HL-60/S4 treated with phorbol 12-myristate 13-acetate at 8.2 ng/mL for 4 days and 3 days (cell line): Measurements from ENCODE around the gene COLEC11.
"Not testable (repeated sequence)": the region's sequence is repeated elsewhere in the genome, so short reads cannot be mapped to it uniquely, and the experiment has no call there.

Experiments used
- in situ Hi-C: fragments of 300-500 bp; cut with MboI; formaldehyde crosslinking; loops from 2 replicates; pipeline ENCODE4 v1.15.0; 2022; ENCODE audit warnings: low sequenced_read_pairs

COLEC11 gene

DNA sequence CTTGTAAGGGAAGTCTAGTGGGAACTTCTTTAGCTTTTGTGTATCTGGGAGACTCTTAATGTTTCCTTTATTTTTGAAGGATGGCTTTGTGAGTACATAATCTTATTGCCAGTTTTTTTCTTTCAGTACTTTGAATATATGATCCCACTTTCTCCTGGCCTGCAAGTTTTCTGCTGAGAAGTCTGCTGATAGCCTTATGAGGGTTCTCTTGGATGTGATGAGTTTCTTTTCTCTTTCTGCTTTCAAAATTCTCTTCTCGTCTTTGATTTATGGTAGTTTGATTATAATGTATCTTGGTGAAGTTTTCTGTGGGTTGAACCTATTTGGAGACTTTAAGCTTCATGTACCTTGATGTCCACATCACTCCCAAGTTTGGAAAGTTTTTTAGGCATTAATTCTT lies 28.1 kb downstream of the COLEC11 start:
- in situ Hi-C loops, result no loop called here

DNA sequence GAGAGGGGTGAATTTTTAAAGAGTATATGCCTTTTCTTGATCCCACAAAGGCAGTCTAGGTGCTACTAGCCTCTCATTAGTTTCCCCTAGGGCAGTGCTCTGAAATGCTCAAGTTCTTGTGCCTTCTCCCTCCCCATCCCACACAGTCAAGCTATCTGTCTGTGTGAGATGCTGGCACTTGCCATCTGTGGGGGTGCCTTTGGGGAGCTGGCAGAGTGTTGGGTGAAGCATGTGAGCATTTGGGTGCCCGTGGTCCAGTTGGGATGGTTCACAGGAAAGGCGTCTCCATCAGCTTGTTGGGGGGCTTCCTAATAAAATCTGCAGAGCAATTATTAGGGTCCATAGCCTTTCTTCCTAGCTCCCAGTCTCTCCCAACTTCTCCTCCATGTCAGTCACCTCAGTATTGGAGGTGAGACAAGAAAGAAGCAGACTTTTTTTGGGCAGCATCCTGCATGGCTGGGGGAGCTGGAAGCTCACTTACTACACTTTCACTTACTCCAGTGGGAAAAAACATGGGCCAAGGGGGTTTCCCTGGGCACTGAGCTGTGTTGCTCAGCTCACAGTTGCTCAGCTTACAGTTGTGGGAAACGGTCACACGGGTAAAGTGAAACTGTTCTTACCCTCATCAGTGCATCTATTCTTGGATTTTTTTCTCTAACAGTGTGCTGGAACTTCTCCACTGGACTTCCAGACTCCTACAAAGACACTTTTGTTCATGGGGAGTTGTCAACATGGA lies 29.3 kb downstream of the COLEC11 start:
- in situ Hi-C loops, result no loop called here

DNA sequence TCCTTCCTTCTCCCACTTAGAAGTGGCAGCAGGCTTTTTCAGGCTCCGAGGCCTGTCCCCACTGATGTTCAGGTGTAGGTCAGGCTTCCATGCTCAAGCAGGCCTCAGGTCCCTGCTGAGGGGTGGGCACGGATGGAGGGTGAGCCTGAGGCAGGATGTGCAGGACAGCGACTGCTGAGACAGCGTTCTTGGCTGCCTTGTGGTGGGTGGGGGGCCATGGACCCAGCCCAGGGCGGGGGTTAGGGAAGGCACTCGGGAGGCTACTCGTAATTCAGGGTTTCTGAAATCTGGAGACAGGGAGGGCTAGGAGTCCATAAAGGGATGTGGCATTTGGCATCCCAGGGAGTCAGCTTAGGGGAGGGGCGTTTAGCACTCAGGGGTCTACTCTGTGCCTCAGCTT lies 30.3 kb downstream of the COLEC11 start:
- in situ Hi-C loops, result no loop called here

DNA sequence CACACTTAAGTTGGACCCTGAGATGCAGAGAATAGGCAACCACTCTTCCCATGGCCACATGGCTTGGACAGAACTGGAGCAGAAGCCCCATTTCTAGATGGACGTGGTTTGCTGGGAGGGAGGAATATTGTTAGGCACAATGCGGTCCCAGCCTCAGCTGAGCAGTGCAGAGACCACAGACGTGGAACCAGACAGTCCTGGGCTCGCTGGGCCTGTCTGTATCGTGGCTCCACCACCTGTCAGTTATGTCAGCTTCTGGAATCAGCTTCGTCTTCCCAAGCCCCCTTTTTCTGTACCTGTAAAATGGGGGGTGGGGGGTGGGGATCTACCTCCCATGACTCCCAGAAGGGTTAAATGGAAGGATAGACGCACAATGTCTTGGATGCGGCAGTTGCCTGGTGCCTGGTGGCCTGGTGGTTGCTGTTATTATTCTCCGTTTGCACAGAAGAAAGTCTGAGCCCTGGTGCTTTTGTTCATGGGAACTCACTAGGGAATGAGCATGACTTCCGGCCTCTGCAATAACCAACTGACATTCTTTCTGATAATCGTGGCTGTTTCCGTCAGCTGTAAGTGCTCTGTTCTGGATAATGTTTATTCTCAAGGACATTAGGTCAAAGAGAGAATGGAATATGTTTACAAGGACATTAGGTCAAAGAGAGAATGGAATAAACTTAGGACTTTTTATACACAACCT lies 31.4 kb downstream of the COLEC11 start:
- in situ Hi-C loops, result no loop called here

DNA sequence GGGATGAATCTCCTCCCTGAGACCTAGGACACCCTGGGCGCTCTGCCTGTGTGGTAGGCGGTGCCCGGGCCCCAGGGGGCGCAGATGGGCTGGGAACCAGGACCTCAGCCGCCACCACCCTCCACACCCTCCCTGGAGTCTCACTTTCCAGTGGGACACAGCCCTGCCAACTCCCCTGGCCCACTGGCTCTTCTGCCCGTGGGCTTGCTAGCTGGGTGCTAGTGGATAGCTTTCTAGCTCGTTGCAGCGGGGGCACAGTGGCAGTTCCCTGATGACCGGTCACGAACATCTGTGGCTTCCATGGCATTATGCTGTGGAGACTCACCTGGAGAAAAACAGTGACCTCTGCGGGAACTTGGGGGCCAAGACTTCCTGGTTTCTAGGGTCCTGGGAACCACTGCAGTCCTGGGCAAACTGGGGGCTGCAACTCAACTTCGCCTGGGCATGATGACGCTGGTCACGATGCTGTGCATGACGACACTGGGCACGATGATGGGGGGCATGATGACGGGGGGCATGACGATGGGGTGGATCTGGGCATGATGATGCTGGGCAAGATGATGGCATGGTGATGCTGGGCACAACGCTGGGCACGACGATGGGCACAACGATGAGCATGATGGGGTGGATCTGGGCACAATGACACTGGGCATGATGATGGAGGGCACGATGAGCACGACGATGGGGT lies 32.0 kb downstream of the COLEC11 start:
- in situ Hi-C loops, result no loop called here

DNA sequence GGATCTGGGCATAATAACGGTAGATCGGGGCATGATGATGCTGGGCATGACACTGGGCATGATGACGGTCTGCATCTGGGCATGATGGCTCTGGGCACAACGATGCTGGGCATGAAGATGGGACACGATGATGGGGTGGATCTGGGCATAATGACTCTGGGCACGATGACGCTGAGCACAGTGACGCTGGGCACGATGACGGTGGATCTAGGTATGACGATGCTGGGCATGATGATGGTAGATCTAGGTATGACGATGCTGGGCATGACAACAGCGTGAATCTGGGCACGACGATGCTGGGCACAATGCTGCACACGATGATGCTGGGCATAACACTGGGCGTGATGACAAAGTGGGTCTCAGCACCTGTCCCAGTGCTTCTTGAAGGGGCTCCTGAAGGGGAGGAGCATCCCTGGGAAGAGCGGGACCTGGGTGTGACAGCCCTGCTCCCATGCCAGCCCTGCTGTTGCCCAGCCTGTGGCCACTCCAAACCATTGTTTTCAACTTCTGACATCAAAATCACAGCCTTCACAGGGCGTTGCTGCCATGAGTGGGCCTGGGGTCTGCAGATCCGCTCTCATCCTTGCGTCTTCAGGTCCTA lies 32.7 kb downstream of the COLEC11 start:
- in situ Hi-C loops, result no loop called here

DNA sequence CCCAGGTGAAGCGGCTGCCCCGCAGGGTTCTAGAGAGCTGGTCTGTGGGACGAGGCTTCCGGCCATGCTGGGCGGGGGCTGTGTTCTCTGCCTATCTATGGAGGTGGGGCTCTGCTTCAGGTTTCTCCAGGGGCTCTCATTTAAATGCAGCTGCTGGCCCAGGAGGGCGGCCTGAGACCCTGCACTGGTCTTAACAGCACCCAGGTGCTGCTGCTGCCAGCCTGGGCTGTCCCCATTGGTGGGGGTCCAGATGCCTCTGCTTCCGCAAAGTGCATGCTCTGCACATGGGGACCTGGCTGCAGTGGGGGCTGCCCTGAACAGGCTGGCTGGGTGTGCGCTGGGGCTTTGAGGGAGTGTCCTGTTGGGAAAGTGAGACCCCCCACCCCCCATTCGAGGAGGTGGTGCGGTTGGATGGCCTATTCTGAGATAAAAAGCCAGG lies 33.3 kb downstream of the COLEC11 start:
- in situ Hi-C loops, result no loop called here

DNA sequence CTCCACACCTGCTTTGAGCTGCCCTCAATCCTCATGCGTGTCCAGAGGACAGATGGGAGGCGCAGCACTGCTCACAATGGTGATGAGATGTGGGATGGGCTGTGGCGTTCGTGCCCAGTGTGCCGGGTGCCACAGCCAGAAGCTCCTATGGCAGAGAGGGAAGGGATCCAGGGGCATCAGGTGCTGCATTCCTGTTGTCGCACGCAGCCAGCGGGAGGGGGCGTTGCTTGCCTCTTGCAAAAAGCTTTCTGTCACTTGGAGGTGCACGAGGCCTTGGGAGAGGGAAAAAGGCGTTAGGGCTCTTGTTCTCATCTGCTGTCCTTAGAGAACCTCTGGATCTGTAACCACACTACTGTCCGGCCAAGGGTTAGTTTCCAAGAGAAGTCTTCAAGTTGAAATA lies 33.9 kb downstream of the COLEC11 start:
- in situ Hi-C loops, result no loop called here

DNA sequence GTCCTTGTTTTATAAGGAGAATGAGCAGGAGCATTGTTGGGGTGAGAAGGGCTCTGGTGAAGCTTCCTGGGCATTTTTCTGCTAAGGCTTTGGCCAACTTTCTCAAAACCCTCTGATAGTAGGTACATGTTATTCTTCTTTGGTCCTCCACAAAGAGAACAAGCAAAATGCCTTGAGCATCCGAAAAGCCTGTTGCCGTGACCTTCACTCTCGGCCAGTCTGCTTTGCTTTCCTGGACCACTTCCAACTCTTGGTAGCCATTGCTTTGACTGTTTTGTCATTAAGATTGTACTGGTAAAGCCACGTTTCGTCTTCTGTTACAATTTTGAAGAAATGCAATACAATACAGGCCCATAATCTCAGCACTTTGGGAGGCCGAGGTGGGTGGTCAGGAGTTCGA lies 35.7 kb downstream of the COLEC11 start:
- in situ Hi-C loops, result no loop called here

DNA sequence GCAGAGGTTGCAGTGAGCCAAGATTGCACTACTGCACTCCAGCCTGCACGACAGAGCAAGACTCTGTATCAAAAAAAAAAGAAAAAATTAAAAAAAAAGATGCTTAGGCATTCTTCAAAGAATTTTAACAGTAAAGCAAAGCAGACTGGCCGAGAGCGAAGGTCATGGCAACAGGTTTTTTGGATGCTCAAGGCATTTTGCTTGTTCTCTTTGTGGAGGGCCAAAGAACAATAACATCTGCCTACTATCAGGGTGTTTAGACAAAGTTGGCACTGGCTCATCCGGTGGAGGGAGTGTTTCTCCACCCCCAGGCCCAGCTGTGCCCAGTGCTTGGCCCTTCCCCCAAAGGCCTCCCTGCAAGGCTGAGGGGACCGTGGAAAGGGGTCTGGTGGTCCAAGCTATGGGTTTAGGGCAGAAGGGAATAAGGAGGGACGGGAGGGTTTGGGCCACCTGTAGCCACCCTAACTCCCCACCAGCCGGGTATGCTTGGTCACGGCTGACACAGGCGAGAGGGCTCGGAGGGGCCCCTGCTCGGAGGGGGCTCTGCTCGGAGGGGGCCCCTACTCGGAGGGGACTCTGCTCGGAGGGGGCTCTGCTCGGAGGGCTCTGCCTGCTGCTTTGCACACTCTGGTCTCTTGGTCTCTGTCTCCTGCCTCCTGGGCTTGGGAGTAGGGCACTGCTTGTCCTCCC lies 36.4 kb downstream of the COLEC11 start:
- in situ Hi-C loops, result no loop called here

DNA sequence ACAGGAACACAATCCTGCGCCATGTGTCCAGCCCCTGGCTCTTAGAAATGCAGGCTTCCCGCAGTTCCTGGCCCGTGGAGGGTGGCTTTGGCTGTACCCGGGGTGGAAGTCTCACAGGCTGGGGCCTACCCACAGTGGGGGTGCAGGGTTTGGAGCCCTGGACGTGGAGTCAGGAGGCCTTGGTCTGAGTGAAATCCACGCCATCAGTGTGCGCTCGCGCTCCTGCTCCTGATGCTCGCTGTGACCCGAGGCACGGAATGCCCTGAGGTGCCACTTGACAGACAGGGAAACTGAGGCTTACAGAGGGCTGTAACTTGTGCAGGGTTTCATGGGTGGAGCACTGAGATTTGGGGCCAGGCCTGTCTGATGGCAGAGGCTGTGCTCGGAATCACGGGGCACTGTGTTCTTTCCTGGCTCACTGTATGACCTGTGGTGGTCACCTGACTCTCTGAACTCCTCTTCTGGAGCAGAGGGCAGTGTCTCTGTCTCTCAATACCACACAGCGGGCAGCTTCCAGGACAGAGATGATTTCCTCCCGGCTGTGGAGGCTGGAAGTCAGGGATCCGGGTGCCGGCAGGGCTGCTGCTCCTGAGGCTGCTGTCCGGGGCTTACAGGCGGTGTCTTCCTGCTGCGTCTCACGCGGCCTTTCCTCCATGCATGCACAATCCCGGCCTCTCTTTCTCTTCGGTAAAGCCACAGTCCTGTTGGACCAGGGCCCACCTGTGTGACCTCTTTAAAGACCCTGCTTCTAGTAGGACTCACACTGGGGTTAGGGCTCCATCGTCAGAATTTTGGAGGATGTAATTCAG lies 37.1 kb downstream of the COLEC11 start:
- in situ Hi-C loops, result no loop called here

DNA sequence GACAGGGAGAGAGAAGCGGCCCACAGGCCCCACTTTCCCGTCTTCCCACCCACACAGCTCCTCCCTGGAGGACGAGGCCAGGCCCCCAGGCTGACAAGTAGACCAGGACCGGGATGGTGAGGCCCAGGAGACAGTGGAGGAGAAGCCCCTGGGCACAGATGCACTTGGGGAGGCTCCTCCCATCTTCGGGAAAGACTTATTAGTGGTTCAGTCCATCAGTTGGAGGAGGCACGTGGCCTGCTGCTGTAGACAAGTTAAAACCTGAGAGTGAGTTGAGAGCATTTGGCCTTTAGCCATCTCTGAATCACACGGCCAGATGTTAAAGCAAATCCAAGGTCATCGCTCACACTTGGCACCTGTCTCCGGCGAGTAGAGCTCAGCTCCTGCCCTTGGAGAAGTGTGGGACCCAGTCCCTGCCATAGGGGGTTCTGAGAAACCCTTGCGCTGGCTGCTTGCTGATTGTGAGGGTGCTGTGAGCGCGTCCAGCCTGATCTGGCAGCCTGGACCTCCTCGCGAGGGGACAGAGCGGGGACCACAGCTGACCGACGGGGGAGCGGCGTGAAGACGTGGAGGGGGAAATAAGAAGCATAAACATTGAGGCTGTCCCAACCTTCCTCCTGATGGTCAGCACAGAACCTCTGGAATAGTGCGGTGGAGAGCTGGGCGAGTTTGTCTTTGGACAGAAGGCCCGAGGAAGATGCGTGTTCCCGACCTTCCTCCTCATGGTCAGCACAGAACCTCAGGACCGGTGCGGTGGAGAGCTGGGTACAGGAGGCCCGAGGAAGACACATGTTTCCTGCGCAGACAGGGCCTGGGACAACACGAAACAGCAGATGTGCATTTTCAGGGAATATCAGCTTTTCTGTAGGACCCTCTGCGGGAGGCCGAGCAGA lies 38.4 kb downstream of the COLEC11 start:
- in situ Hi-C loops, result no loop called here

DNA sequence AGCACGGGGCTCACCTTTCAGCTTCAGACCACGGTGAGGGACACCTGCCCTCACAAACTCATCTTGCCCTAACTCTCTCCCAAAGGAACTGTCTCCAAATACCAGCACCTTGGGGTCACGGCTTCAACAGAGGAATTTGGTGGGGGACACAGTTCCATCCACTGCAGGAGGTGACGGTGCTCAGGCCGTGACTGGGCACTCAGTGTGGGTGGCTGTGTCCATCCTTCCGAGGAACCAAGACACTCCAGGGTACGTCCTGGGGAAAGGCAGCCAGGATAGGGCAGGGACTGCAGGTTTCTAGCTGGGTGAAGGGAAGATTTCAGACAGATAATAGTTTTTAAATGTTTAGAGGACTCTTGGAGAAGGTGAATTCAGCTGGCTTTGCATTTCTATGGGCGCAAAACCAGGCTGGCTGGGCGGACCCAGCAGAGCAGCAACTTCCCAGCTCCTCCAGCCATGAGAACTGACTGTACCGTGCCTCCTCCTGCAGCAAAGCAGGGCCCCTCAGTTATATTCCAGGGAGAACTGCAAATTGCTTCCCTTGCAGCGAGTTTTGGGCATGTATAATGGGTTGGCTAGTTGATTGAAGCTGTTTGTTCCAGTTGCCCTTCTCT lies 39.2 kb downstream of the COLEC11 start:
- in situ Hi-C loops, result no loop called here

DNA sequence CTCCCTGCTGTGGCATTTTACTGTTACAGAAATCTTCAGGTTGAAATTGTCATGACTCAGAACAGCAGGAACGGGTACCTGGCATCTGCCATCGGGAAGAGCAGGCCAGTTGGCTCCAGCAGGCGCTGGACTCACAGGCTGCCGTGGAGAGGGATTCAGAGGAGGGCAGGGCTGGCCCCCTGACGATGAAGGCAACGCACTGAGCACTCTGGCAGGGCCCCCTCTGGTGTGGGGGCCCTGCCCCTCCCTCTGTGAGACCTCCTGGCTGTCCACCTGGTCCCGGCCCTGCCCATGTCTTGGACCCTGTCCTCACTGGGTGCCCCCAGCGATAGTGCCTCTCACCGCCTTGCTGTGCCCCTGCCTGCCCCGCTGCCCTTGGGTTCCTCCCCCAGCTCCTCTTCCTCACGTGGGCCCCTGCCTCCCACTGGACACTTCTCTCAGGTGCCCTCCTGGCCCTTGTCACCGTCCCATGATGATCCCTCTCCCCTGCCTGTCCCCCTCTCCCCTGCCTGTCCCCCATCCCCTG lies 39.7 kb downstream of the COLEC11 start:
- in situ Hi-C loops, result no loop called here

DNA sequence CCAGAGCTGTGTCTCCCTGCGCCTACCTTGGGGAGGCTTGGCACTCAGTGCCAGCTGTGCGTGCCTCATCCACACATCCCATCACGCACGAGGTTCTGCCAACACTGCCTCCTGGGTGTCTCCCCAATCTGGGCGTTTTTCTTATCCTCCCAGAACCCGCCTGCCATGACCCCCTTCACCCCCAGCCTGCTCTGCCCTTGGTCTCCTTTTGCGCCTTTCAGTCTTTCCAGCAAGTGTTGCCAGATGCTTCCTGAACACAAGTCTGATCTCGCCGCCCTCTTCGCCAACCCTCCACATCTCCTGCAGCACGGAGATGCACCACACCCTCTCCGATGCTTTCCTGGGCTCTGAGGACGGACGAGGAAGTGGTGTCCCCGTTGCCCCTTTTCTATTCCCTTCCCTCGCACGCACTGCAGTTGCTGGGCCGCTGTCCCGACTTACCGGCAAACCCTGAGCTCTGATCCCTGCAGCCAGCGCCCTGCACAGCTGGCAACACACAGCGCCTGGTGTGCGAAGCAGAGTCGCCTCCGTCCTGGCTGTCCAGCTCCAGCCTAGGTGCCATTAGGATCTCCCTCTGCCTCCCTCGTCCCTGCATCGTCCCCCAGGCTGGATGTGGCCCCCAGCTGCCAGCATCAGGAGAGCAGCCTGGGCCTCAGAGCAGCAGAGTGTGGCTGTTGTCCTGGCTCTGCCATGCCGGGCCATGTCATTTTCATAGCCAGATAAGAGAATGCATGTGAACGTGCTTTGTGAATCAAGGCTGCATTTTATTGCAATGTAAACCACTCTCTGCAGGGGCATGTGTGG lies 40.5 kb downstream of the COLEC11 start:
- in situ Hi-C loops, result no loop called here

DNA sequence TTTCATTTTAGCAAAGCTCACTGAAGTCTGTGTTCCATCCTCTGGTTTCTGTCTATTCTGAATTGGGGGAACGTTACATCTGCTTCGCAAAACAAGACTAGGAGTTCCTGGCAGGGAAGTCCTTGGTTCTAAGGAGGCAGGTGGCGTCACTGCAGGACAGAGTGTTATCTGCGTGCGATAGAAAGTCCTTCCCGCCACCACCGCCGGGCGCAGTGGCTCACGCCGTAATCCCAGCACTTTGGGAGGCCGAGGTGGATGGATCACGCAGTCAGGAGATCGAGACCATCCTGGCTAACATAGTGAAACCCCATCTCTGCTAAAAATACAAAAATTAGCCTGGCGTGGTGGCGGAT lies 41.0 kb downstream of the COLEC11 start:
- in situ Hi-C loops, result not testable (repeated sequence)

DNA sequence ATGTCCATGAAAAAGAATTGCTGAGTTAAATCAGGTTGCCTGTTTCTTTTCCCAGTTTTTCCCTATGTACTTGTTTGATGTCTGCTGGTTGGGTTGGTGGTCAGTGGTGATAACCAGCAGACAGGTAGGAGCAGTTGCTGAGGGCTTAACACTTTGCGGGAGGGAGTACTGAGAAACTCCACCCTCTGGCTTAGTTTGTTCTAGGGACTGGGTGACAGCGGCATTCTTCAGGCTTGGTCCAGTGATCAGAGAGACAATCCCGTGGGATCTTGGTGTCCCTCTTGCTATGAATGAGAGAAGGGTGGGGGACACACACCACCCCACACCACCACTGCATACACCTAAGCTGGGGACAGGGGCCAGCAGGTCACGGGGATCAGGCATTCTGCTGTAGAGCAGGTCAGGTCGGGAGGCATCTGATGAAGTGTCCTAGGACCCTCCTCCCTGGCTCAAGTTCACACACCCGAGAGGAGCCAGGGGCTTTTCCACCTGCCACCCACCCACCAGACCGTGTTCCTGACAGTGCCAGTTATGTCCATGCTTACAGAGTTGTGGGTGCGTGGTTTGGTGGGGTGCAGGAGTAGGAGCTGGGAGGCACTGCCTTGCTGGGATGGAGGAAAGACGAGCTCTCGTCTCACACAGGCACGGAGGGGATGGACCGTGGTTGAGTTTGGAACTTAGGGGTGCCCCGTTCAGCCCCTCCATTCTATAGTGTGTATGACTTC lies 41.8 kb downstream of the COLEC11 start:
- in situ Hi-C loops, result no loop called here
